PFSK-1 (cell line): ENCODE data around the gene TCP11L2.

Experiments used
- FOXP2 ChIP-seq: optimal IDR thresholded peaks from 2 replicates; pipeline ENCODE3; 2011; ENCODE audit warnings: borderline replicate concordance, control low read depth, inconsistent platforms; ENCODE audit not compliant: insufficient read depth; ENCODE audit errors: extremely low read length, extremely low read depth
- POLR2AphosphoS5 ChIP-seq: IDR thresholded peaks from 2 replicates; pipeline ENCODE4 v1.6.1; 2012; ENCODE audit warnings: low read depth, mild to moderate bottlenecking, control low read depth, low read length, moderate library complexity
- SIN3A ChIP-seq: IDR thresholded peaks from 2 replicates; pipeline ENCODE4 v1.6.1; 2012; ENCODE audit warnings: mild to moderate bottlenecking, low read length, moderate library complexity, borderline replicate concordance; ENCODE audit not compliant: insufficient read depth
- TAF1 ChIP-seq: IDR thresholded peaks from 2 replicates; pipeline ENCODE4 v1.6.1; 2012; ENCODE audit warnings: low read length, control low read depth, borderline replicate concordance; ENCODE audit not compliant: insufficient read depth
- TF ChIP-seq, protein P1 (sequence below), 2 experiments: IDR thresholded peaks; 2 replicates each; pipeline versions ENCODE4 v1.6.1 to v1.8.0; 2011 to 2012; ENCODE audit warnings: low read depth in 2 of 2, low read length in 2 of 2, control low read depth in 1 of 2, inconsistent platforms in 1 of 2, mild to moderate bottlenecking in 1 of 2, moderate library complexity in 1 of 2; ENCODE audit not compliant: insufficient read depth in 1 of 2

The TCP11L2 gene

DNA sequence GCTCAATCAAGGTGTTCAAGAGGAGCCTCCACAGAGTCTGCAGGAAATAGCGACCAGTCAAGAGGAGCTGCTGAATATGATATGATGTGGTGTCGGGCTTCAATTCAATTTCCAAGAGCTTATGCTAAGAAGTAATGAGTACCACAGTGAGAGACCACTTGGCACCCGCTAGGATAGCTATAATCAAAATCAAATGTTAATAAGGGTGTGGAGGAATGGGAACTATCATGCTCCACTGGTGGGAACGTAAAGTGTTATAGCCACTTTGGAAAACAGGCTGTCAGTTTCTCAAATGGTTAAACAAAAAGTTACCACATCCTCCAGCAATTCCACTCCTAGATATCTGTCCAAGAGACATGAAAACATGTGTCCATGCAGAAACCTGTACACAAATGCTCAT is 61.7 kb downstream of the TCP11L2 start:
- TF ChIP-seq, protein P1, sequence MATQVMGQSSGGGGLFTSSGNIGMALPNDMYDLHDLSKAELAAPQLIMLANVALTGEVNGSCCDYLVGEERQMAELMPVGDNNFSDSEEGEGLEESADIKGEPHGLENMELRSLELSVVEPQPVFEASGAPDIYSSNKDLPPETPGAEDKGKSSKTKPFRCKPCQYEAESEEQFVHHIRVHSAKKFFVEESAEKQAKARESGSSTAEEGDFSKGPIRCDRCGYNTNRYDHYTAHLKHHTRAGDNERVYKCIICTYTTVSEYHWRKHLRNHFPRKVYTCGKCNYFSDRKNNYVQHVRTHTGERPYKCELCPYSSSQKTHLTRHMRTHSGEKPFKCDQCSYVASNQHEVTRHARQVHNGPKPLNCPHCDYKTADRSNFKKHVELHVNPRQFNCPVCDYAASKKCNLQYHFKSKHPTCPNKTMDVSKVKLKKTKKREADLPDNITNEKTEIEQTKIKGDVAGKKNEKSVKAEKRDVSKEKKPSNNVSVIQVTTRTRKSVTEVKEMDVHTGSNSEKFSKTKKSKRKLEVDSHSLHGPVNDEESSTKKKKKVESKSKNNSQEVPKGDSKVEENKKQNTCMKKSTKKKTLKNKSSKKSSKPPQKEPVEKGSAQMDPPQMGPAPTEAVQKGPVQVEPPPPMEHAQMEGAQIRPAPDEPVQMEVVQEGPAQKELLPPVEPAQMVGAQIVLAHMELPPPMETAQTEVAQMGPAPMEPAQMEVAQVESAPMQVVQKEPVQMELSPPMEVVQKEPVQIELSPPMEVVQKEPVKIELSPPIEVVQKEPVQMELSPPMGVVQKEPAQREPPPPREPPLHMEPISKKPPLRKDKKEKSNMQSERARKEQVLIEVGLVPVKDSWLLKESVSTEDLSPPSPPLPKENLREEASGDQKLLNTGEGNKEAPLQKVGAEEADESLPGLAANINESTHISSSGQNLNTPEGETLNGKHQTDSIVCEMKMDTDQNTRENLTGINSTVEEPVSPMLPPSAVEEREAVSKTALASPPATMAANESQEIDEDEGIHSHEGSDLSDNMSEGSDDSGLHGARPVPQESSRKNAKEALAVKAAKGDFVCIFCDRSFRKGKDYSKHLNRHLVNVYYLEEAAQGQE (IDR thresholded peaks at IDR 0.05; ENCODE audit: insufficient read depth in 1 of 2, low read depth in 2 of 2, low read length in 2 of 2) = no peak
- no peak for TF ChIP-seq POLR2AphosphoS5
- no peak for TF ChIP-seq TAF1
- no peak for TF ChIP-seq FOXP2
- TF ChIP-seq SIN3A = no peak

DNA sequence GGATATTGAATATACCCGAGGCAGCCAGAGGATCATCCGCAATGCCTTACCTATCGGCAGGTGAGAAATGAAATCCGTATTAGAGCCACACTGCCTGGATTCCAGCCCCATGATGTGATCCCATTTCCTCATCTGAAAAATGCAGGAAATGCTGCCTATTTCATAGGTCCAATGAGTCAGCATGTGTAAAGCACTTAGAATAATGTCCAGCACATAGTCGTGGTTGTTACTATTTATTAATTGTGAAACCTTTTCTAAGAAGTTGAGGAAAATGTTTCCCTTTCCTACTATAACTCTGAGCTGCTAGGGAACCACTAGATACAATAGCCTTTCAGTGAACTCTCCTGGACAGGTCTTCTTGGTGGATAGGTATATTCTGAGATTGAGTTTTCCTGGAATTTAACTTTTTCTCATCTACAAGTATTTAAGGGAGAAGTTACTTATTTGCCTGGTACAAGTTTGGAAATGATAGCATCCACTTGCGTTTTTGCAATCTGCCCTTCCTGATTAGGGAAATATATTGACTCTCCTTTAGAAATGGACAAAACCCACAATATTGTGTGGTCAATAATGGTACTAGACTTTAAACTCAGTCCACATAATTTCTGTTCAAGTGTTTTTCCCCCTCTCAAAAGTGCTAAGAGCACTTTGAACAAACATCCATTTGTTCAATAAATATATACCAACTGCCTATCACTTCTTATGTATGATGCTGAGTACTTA is 67.3 kb downstream of the TCP11L2 start:
- no peak for TF ChIP-seq TAF1

DNA sequence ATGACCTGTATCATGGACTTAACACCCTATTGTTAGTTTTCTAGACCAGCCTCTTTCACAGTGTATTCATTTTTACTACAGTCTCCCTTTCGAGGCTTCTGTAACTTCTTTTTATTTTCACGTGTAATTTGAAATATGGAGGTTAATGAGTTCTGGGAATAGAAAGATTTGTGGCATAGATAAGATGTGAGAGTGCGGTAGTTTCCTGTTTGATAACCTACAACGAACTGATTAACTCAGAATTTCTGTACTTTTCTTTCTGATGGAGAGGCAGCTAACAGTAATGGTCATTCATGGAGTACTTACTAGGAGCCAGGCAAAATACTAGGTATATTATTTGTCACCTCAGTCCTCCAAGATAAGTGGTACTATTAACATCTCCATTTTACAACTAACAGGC is 76.3 kb downstream of the TCP11L2 start:
- TF ChIP-seq, protein P1 (IDR thresholded peaks at IDR 0.05; ENCODE audit: insufficient read depth in 1 of 2, low read depth in 2 of 2, low read length in 2 of 2) = no peak
- TF ChIP-seq TAF1 (no peak), FOXP2 (no peak), SIN3A (no peak), POLR2AphosphoS5 (no peak)

DNA sequence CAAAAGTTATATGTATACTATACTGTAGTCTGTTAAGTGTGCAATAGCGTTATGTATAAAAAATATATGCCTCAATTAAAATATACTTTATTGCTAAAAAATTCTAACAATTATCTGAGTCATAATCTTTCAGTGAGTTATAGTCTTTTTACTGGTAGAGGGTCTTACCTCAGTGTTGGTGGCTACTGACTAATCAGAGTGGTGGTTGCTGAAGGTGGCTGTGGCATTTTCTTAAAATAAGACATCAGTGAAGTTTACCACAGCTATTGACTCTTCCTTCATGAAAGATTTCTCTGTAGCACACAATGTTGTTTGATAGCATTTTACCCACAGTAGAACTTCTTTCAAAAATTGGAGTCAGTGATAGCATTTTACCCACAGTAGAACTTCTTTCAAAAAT is 78.4 kb downstream of the TCP11L2 start:
- no peak for TF ChIP-seq POLR2AphosphoS5
- TF ChIP-seq FOXP2 = no peak
- no peak for TF ChIP-seq TAF1
- TF ChIP-seq SIN3A = no peak
- TF ChIP-seq, protein P1 (IDR thresholded peaks at IDR 0.05; ENCODE audit: insufficient read depth in 1 of 2, low read depth in 2 of 2, low read length in 2 of 2) = no peak

DNA sequence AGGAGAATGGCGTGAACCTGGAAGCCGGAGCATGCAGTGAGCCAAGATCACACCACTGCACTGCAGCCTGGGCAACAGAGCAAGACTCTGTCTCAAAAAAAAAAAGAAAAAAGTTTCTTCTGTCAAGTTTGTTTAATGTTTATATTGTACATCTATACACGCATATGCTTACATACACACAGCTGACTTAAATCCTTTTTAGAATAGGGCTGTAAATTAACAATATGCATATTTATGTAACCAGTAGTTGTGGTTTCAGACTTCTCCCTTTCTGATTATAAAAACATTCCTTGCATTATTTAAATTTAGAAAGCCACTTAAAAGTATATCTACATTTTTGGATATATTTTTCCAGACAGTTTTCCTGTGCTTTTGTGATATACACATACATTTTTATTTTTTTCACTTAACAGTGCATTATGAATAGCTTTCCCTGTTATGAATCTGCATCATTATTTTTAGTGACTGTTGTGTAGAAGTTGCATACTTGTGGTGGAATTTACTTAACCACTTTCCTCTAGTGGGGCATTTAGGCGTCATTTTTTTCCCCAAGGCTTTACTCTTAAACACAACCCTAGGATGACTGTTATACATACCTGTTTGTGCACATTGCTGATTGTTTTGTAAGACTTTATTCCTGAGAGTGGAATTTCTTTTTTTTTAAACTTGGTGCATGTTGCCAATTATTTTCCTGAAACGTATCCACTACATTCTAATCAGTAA is 84.4 kb downstream of the TCP11L2 start:
- TF ChIP-seq TAF1 (no peak), POLR2AphosphoS5 (no peak)

DNA sequence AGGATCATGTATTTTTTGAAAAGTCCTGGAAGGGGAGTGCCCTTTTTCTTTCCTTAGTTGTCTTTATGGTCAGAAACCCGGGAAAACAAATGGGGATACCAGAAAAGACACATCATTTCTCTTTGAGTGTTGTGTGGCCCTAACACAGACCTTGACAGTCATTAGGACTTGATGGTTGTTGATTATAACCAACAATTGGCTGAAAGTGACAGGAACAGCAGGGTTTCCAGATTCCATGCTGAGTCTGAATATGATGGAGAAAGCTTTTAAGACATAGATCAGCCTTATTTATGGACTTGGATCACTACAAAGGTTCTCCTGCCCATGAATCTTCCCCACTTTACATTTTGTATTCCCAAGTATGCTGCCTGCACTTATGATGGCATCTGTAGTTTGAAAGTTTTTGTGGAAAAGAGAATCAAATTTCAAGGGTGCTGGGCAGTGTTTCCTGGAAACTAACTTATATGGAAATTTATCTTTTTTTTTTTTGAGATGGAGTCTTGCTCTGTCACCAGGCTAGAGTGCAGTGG is 85.4 kb downstream of the TCP11L2 start:
- TF ChIP-seq, protein P1 (IDR thresholded peaks at IDR 0.05; ENCODE audit: insufficient read depth in 1 of 2, low read depth in 2 of 2, low read length in 2 of 2) = no peak
- TF ChIP-seq POLR2AphosphoS5 (no peak), TAF1 (no peak), SIN3A (no peak), FOXP2 (no peak)
